GM23338 (cell line): ENCODE results near the gene ANGPT4. TPM values are rescaled to one million over a fixed set of nuclear protein-coding genes. Genes with fewer than 3 reads are reported as not detected.
"Not testable (repeated sequence)": the region's sequence is repeated elsewhere in the genome, so short reads cannot be mapped to it uniquely, and the experiment has no call there.

Experiments used
- ATAC-seq: fragments of 200-7000 bp; cut with Tn5 transposase; 3 replicates; pipeline ENCODE4 v1.9.1; 2020
- DNase-seq: peaks from one replicate; pipeline ENCODE4 v3.0.0-alpha.2; 2015; ENCODE audit warnings: low spot score
- H2AFZ ChIP-seq: fragments of 200-600 bp; sonication (generic); 2 replicates; pipeline ENCODE4 v1.8.0; 2016; ENCODE audit warnings: antibody characterized with exemption, mild to moderate bottlenecking, moderate library complexity
- H3F3A ChIP-seq: fragments of 200-600 bp; sonication (generic); replicated peaks from 2 replicates; pipeline ENCODE4 v1.8.0; 2017; ENCODE audit warnings: antibody characterized with exemption, mixed run types, low read depth
- H3K27ac ChIP-seq: fragments of 200-600 bp; sonication (generic); 2 replicates; pipeline ENCODE4 v1.6.1; 2016; ENCODE audit warnings: low read depth
- H3K27me3 ChIP-seq: fragments of 200-600 bp; sonication (generic); 2 replicates; pipeline ENCODE4 v1.8.0; 2016; ENCODE audit warnings: mild to moderate bottlenecking, mixed run types, moderate library complexity; ENCODE audit not compliant: insufficient read depth
- H3K36me3 ChIP-seq: fragments of 200-600 bp; sonication (generic); 2 replicates; pipeline ENCODE4 v1.8.0; 2016; ENCODE audit warnings: mild to moderate bottlenecking; ENCODE audit not compliant: insufficient read depth
- H3K4me1 ChIP-seq: fragments of 200-600 bp; sonication (generic); 2 replicates; pipeline ENCODE4 v1.8.0; 2016; ENCODE audit warnings: mild to moderate bottlenecking, moderate library complexity; ENCODE audit not compliant: insufficient read depth
- H3K4me2 ChIP-seq: fragments of 200-600 bp; sonication (generic); 2 replicates; pipeline ENCODE4 v1.7.1; 2017; ENCODE audit warnings: mixed run types
- H3K4me3 ChIP-seq: fragments of 200-600 bp; sonication (generic); 2 replicates; pipeline ENCODE4 v1.6.1; 2016; ENCODE audit warnings: mixed run types
- H3K79me2 ChIP-seq: fragments of 200-600 bp; sonication (generic); replicated peaks from 2 replicates; pipeline ENCODE4 v1.8.0; 2017; ENCODE audit warnings: mild to moderate bottlenecking; ENCODE audit not compliant: insufficient read depth
- H3K9me2 ChIP-seq: fragments of 200-600 bp; sonication (generic); 2 replicates; pipeline ENCODE4 v1.8.0; 2017; ENCODE audit not compliant: insufficient read depth
- H4K20me1 ChIP-seq: fragments of 200-600 bp; sonication (generic); replicated peaks from 2 replicates; pipeline ENCODE4 v1.8.0; 2017; ENCODE audit warnings: mild to moderate bottlenecking; ENCODE audit not compliant: insufficient read depth
- H3K27ac Mint-ChIP-seq: 2 replicates; pipeline ENCODE4 v1.8.0; 2020; ENCODE audit warnings: inconsistent platforms, mild to moderate bottlenecking, moderate library complexity, mixed read lengths
- H3K27me3 Mint-ChIP-seq: 3 replicates; pipeline ENCODE4 v1.8.0; 2022; ENCODE audit warnings: low read depth, mild to moderate bottlenecking, moderate library complexity, mixed read lengths, inconsistent platforms; ENCODE audit not compliant: insufficient read depth, poor library complexity
- H3K36me3 Mint-ChIP-seq: 3 replicates; pipeline ENCODE4 v1.8.0; 2021; ENCODE audit warnings: low read depth, mild to moderate bottlenecking, inconsistent platforms, moderate library complexity, mixed read lengths
- H3K4me1 Mint-ChIP-seq: 3 replicates; pipeline ENCODE4 v1.8.0; 2020; ENCODE audit warnings: mild to moderate bottlenecking, inconsistent platforms, mixed read lengths
- H3K4me3 Mint-ChIP-seq: 3 replicates; pipeline ENCODE4 v1.8.0; 2021; ENCODE audit warnings: moderate library complexity, mild to moderate bottlenecking, inconsistent platforms, mixed read lengths
- H3K9me3 Mint-ChIP-seq: 3 replicates; pipeline ENCODE4 v1.8.0; 2020; ENCODE audit warnings: moderate library complexity, mild to moderate bottlenecking, inconsistent platforms, mixed read lengths
- CREB1 ChIP-seq: fragments of 250-450 bp; sonication (Bioruptor Pico); IDR thresholded peaks from 2 replicates; pipeline ENCODE4 v1.5.0; 2020; ENCODE audit warnings: low read depth, mild to moderate bottlenecking, moderate library complexity
- CTCF ChIP-seq, 2 experiments: fragments of 200-600 bp in 1 of 2; sonication (generic) in 1 of 2; conservative IDR thresholded peaks; 2 replicates each; pipeline versions ENCODE4 v1.5.1 to v1.6.1; 2016 to 2017; ENCODE audit warnings: antibody characterized with exemption in 2 of 2, low read depth in 2 of 2, mild to moderate bottlenecking in 2 of 2, moderate library complexity in 1 of 2
- ETS1 ChIP-seq: IDR thresholded peaks from 2 replicates; pipeline ENCODE4 v1.6.1; 2016; ENCODE audit warnings: antibody characterized with exemption
- EZH2 ChIP-seq: fragments of 200-600 bp; sonication (generic); IDR thresholded peaks from one replicate; pipeline ENCODE4 v1.8.0; 2017; ENCODE audit warnings: antibody characterized with exemption, mild to moderate bottlenecking, low read depth; ENCODE audit not compliant: unreplicated experiment
- EZH2phosphoT487 ChIP-seq: fragments of 200-600 bp; sonication (generic); IDR thresholded peaks from one replicate; pipeline ENCODE4 v1.8.1; 2018; ENCODE audit warnings: antibody characterized with exemption; ENCODE audit not compliant: unreplicated experiment
- JUNB ChIP-seq: IDR thresholded peaks from one replicate; pipeline ENCODE4 v1.6.1; 2016; ENCODE audit warnings: antibody characterized with exemption; ENCODE audit not compliant: unreplicated experiment
- NANOG ChIP-seq: IDR thresholded peaks from 2 replicates; pipeline ENCODE4 v1.6.1; 2016; ENCODE audit warnings: antibody characterized with exemption, borderline replicate concordance
- POLR2AphosphoS5 ChIP-seq: IDR thresholded peaks from 2 replicates; pipeline ENCODE4 v1.6.1; 2016; ENCODE audit warnings: antibody characterized with exemption, low read depth
- REST ChIP-seq: IDR thresholded peaks from one replicate; pipeline ENCODE4 v1.6.1; 2018; ENCODE audit warnings: antibody characterized with exemption; ENCODE audit not compliant: unreplicated experiment
- STAT1 ChIP-seq: IDR thresholded peaks from one replicate; pipeline ENCODE4 v1.6.1; 2016; ENCODE audit warnings: antibody characterized with exemption; ENCODE audit not compliant: unreplicated experiment
- ZNF114 ChIP-seq: fragments of 250-450 bp; sonication (Bioruptor Pico); IDR thresholded peaks from 2 replicates; pipeline ENCODE4 v1.5.0; 2020; ENCODE audit warnings: mild to moderate bottlenecking, moderate library complexity
- polyA plus RNA-seq: library from polyadenylated mRNA; unstranded; fragments of >200 nt; fragmentation: Nextera tagmentation; extraction: Ambion mirVana; gene quantifications from 2 replicates; pipeline ENCODE4 v1.2.1, GENCODE V29; 2016
- total RNA-seq: library from RNA; depleted of rRNA; stranded (reverse); fragments of >200 nt; shearing (Covaris generic); gene quantifications from 2 replicates; pipeline ENCODE4 v1.2.3, GENCODE V29; 2014

Gene ANGPT4
- total and polyA plus RNA-seq, 2 experiments from 2014 or later, result 0.17 TPM; not detected in 1

- H3K4me1 Mint-ChIP-seq, H3K27ac Mint-ChIP-seq, H3K36me3 ChIP-seq, H2AFZ ChIP-seq, H3K4me3 Mint-ChIP-seq, DNase-seq, H3K9me2 ChIP-seq, H4K20me1 ChIP-seq, H3K27me3 Mint-ChIP-seq, H3K79me2 ChIP-seq, ATAC-seq, H3K4me3 ChIP-seq, H3K36me3 Mint-ChIP-seq, H3K4me2 ChIP-seq, H3K27ac ChIP-seq, H3F3A ChIP-seq, H3K27me3 ChIP-seq, H3K9me3 Mint-ChIP-seq, H3K4me1 ChIP-seq: not testable (repeated sequence)
These were observed 23.8 kb downstream of the ANGPT4 start for GRCh38 chr20:892371-892770.

- Mint-ChIP-seq H3K9me3 (no peaks in the 10 kb centered on the region), H3K4me1 (peaks cover 9% of the 10 kb centered on the region), H3K27me3 (peaks cover 4% of the 10 kb centered on the region), H3K27ac (no peak overlapping the region), H3K4me3 (no peak overlapping the region), H3K36me3 (no peaks in the 10 kb centered on the region)
- Histone ChIP-seq H3K4me3 (no peak overlapping the region), H3K9me2 (no peaks in the 10 kb centered on the region), H3K4me1 (no peaks in the 10 kb centered on the region), H2AFZ (no peak overlapping the region), H3K27ac (no peak overlapping the region), H3F3A (no peaks in the 10 kb centered on the region), H3K27me3 (no peaks in the 10 kb centered on the region), H3K36me3 (no peaks in the 10 kb centered on the region), H3K4me2 (no peak overlapping the region), H3K79me2 (no peaks in the 10 kb centered on the region), H4K20me1 (no peaks in the 10 kb centered on the region)
- DNase-seq, result no peak
- ATAC-seq, result no peak
- TF ChIP-seq JUNB (no peak), ETS1 (no peak), EZH2phosphoT487 (no peak), CTCF (conservative IDR thresholded peaks at IDR 0.05; ENCODE audit: low read depth in 2 of 2) (no peak), EZH2 (no peak)
These were observed 24.4 kb downstream of the ANGPT4 start for GRCh38 chr20:891706-892080.

- peaks cover 4% of the 10 kb centered on the region for H3K27me3 Mint-ChIP-seq
- Histone ChIP-seq H2AFZ (no peak overlapping the region), H3K9me2 (no peaks in the 10 kb centered on the region), H3K36me3 (no peaks in the 10 kb centered on the region), H3K4me1 (no peaks in the 10 kb centered on the region), H3K27me3 (peaks cover 1% of the 10 kb centered on the region), H3F3A (no peaks in the 10 kb centered on the region), H4K20me1 (no peaks in the 10 kb centered on the region), H3K79me2 (no peaks in the 10 kb centered on the region), H3K4me2 (no peak overlapping the region), H3K4me3 (no peak overlapping the region), H3K27ac (no peak overlapping the region)
- peaks cover 9% of the 10 kb centered on the region for H3K4me1 Mint-ChIP-seq
- H3K27ac Mint-ChIP-seq, result no peak overlapping the region
- ATAC-seq, result no peak
- H3K9me3 Mint-ChIP-seq, result no peaks in the 10 kb centered on the region
- no peak overlapping the region for H3K4me3 Mint-ChIP-seq
- DNase-seq, result no peak
- H3K36me3 Mint-ChIP-seq, result no peaks in the 10 kb centered on the region
- TF ChIP-seq ZNF114 (CRISPR knock-in tag), result no peak
- TF ChIP-seq EZH2phosphoT487, result no peak
- no peak for TF ChIP-seq REST
- TF ChIP-seq POLR2AphosphoS5, result no peak
- no peak for TF ChIP-seq STAT1
- no peak for TF ChIP-seq CTCF (conservative IDR thresholded peaks at IDR 0.05; ENCODE audit: low read depth in 2 of 2)
- TF ChIP-seq JUNB, result no peak
- no peak for TF ChIP-seq NANOG
- TF ChIP-seq CREB1 (CRISPR knock-in tag), result no peak
- no peak for TF ChIP-seq EZH2
These were observed 25.0 kb downstream of the ANGPT4 start for GRCh38 chr20:891058-891705.
